Right lobe of liver (tissue), 4 donors: ENCODE results near the gene ELANE.

Experiments
- POLR2A ChIP-seq: fragments of 450-650 bp; IDR thresholded peaks from one replicate; pipeline ENCODE4 v1.6.1; 2017; ENCODE audit warnings: antibody characterized with exemption, mild to moderate bottlenecking
- TF ChIP-seq, protein P1 (sequence below), 4 donors: fragments of 200-600 bp in 3 of 4; fragments of 450-650 bp in 1 of 4; IDR thresholded peaks; one replicate each; pipeline versions ENCODE4 v1.5.1 to v1.8.0; 2016 to 2022; ENCODE audit warnings: antibody characterized with exemption in 4 of 4, mild to moderate bottlenecking in 2 of 4
- donor health status: DM: no; HTN: no; CAD: no.
- donor health status: DM: no; HTN: no; CAD: no.
- donor health status: DM: no; HTN: yes; CAD: no.

- TF ChIP-seq, protein P1, sequence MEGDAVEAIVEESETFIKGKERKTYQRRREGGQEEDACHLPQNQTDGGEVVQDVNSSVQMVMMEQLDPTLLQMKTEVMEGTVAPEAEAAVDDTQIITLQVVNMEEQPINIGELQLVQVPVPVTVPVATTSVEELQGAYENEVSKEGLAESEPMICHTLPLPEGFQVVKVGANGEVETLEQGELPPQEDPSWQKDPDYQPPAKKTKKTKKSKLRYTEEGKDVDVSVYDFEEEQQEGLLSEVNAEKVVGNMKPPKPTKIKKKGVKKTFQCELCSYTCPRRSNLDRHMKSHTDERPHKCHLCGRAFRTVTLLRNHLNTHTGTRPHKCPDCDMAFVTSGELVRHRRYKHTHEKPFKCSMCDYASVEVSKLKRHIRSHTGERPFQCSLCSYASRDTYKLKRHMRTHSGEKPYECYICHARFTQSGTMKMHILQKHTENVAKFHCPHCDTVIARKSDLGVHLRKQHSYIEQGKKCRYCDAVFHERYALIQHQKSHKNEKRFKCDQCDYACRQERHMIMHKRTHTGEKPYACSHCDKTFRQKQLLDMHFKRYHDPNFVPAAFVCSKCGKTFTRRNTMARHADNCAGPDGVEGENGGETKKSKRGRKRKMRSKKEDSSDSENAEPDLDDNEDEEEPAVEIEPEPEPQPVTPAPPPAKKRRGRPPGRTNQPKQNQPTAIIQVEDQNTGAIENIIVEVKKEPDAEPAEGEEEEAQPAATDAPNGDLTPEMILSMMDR (IDR thresholded peaks at IDR 0.05), result no peak
- TF ChIP-seq POLR2A, result no peak
These were observed 19.6 kb downstream of the ELANE start for GRCh38 chr19:871446-872265.
